KMS-11 (cell line): Measurements from ENCODE around the gene CMTM2.

ENCODE experiments used
- H2AFZ ChIP-seq: fragments of 200-600 bp; sonication (generic); 2 replicates; pipeline ENCODE4 v1.6.1; 2016; ENCODE audit warnings: antibody characterized with exemption, mixed run types, low read depth
- H3K27ac ChIP-seq: fragments of 200-600 bp; sonication (generic); 2 replicates; pipeline ENCODE4 v1.6.1; 2016; ENCODE audit warnings: mild to moderate bottlenecking, mixed run types
- H3K27me3 ChIP-seq: fragments of 200-600 bp; sonication (generic); 2 replicates; pipeline ENCODE4 v1.6.1; 2017; ENCODE audit warnings: mild to moderate bottlenecking, low read depth, mixed run types, moderate library complexity; ENCODE audit not compliant: insufficient read depth
- H3K36me3 ChIP-seq: fragments of 200-600 bp; sonication (generic); 2 replicates; pipeline ENCODE4 v1.6.1; 2017; ENCODE audit warnings: mild to moderate bottlenecking, mixed run types; ENCODE audit not compliant: insufficient read depth
- H3K4me1 ChIP-seq: fragments of 200-600 bp; sonication (generic); 2 replicates; pipeline ENCODE4 v1.6.1; 2016; ENCODE audit warnings: mild to moderate bottlenecking, low read depth, mixed run types; ENCODE audit not compliant: poor library complexity, severe bottlenecking
- H3K4me2 ChIP-seq: fragments of 200-600 bp; sonication (generic); 2 replicates; pipeline ENCODE4 v1.7.0; 2016; ENCODE audit warnings: mild to moderate bottlenecking, mixed run types
- H3K4me3 ChIP-seq: fragments of 200-600 bp; sonication (generic); IDR thresholded peaks from 2 replicates; pipeline ENCODE4 v1.6.1; 2017; ENCODE audit warnings: low read depth, low read length, mixed read lengths; ENCODE audit not compliant: insufficient read depth
- H3K79me2 ChIP-seq: fragments of 200-600 bp; sonication (generic); 2 replicates; pipeline ENCODE4 v1.6.1; 2016; ENCODE audit warnings: low read depth, mixed run types; ENCODE audit not compliant: insufficient read depth
- H3K9ac ChIP-seq: fragments of 200-600 bp; sonication (generic); 2 replicates; pipeline ENCODE4 v1.6.1; 2016; ENCODE audit warnings: mild to moderate bottlenecking, mixed run types
- H4K20me1 ChIP-seq: fragments of 200-600 bp; sonication (generic); 2 replicates; pipeline ENCODE4 v1.6.1; 2016; ENCODE audit warnings: mild to moderate bottlenecking, mixed run types; ENCODE audit not compliant: insufficient read depth
- TF ChIP-seq, protein P1 (sequence below): fragments of 200-600 bp; sonication (generic); conservative IDR thresholded peaks from 2 replicates; pipeline ENCODE4 v1.6.1; 2017; ENCODE audit warnings: low read depth, mild to moderate bottlenecking, antibody characterized with exemption, low read length, moderate library complexity, mixed read lengths

CMTM2 gene

DNA sequence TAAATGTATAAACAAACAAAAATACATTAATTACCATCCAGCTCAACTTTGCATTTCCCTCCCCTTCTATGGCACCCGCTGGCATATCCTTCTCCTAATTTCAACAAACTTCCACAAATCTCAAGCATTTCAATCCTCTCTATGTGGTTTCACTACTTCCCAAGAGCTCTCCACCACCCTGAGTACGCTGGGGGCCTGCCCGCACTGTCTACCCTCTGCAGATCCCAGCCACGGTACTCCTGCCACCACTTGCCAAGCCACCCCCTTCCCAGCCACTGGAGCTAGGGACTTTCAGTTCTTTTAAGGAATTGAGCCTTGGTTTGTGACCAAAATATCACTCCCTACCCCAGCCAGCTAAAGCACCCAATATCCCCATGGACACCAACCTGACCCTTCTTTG is 31.2 kb upstream of the CMTM2 start:
- Histone ChIP-seq H3K4me2 (no peak overlapping the region), H3K27me3 (no peaks in the 10 kb centered on the region), H3K79me2 (peaks cover 4% of the 10 kb centered on the region), H3K36me3 (no peaks in the 10 kb centered on the region), H3K4me1 (peaks cover 37% of the 10 kb centered on the region), H4K20me1 (no peaks in the 10 kb centered on the region), H3K9ac (no peak overlapping the region), H3K4me3 (no peak overlapping the region), H3K27ac (no peak overlapping the region), H2AFZ (no peak overlapping the region)
- TF ChIP-seq, protein P1, sequence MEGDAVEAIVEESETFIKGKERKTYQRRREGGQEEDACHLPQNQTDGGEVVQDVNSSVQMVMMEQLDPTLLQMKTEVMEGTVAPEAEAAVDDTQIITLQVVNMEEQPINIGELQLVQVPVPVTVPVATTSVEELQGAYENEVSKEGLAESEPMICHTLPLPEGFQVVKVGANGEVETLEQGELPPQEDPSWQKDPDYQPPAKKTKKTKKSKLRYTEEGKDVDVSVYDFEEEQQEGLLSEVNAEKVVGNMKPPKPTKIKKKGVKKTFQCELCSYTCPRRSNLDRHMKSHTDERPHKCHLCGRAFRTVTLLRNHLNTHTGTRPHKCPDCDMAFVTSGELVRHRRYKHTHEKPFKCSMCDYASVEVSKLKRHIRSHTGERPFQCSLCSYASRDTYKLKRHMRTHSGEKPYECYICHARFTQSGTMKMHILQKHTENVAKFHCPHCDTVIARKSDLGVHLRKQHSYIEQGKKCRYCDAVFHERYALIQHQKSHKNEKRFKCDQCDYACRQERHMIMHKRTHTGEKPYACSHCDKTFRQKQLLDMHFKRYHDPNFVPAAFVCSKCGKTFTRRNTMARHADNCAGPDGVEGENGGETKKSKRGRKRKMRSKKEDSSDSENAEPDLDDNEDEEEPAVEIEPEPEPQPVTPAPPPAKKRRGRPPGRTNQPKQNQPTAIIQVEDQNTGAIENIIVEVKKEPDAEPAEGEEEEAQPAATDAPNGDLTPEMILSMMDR, result no peak

DNA sequence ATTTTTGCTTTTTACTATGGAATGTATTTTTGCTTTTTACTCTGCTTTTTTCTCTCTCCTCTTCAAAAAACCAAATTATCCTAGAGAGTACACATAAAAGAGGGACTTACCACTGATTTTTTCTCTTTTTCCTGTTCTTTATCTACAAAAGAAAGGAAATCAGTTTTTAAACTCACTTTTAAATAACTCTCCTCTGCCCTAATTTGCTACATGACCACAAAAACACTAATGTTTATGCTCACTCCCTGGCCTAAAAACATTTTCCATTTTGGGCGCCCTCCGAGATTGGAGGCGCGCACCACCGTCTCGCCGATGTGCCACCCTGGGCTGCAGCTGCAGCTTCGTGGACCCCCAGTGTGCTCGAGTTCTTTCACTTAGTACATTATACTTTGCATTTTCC is 30.4 kb upstream of the CMTM2 start:
- Histone ChIP-seq H2AFZ (peak overlapping the region; percentile 82; the same call in 1 of the 2 replicates), H3K79me2 (peaks cover 12% of the 10 kb centered on the region), H3K4me2 (peak overlapping the region; percentile 75; the same call in 1 of the 2 replicates), H3K27ac (no peak overlapping the region), H3K9ac (no peak overlapping the region), H3K4me3 (no peak overlapping the region), H3K27me3 (no peaks in the 10 kb centered on the region), H4K20me1 (no peaks in the 10 kb centered on the region), H3K4me1 (peaks cover 44% of the 10 kb centered on the region), H3K36me3 (no peaks in the 10 kb centered on the region)
- TF ChIP-seq, protein P1, result no peak

DNA sequence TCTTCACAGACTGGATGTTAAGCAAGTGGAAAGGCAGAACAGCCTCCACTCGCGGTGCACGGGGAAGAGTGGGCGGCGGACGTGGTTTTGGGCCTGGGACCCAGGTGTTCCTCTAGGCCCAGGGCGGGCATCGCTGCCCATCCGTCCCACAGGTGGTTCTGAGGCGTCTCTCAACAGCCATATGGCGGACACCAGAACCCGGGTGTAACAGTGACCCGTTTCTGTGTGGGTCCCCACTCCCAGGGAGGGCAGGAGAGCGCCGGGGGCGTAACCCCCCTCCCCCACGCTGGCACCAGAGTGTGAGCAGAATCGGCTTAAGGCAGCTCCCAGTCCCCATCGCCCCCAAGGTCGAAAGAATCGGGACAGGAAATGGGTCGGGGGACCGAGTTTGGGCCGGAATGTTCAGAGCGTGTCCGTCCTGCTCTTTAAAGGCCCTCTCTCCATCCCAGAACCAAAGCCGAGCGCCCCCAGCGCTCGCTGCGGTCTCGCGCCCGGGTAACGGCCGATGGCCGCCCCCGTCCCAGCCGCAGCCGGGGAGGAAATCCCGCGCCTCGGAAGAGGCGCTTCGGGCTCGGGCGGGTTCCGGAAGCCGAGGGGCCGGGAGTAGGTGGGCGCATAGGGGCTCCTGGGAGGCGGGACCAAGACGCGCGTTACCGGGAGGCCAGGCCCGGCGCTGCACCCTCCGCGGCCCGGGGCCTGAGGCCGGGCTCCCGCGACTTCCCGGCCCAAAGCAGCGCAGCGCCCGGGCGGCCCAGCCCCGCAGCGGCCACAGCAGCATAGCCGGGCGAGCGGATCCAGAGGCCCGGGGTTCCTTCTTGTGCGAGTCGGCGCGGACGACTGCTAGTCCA is 29.8 kb upstream of the CMTM2 start, which contains the start of gene TK2:
Gene TK2 (minus strand): TSS at position 839 of the 848 bp plus-strand sequence. CDS start 61 bp downstream, at position 778.
- H3K27me3 ChIP-seq, result no peaks in the 10 kb centered on the region
- H4K20me1 ChIP-seq, result no peaks in the 10 kb centered on the region
- no peaks in the 10 kb centered on the region for H3K36me3 ChIP-seq
- peak within 1 kb of the TSS; percentile 82 for H2AFZ ChIP-seq
- no peak within 1 kb of the TSS for H3K4me3 ChIP-seq
- TF ChIP-seq, protein P1, result no peak
- H3K4me2 ChIP-seq, result peak within 1 kb of the TSS; percentile 75
- peaks cover 19% of the 10 kb centered on the region for H3K79me2 ChIP-seq
- peak within 1 kb of the TSS; percentile 88 for H3K9ac ChIP-seq
- H3K27ac ChIP-seq, result peak within 1 kb of the TSS; percentile 67
- H3K4me1 ChIP-seq, result peaks cover 50% of the 10 kb centered on the region

DNA sequence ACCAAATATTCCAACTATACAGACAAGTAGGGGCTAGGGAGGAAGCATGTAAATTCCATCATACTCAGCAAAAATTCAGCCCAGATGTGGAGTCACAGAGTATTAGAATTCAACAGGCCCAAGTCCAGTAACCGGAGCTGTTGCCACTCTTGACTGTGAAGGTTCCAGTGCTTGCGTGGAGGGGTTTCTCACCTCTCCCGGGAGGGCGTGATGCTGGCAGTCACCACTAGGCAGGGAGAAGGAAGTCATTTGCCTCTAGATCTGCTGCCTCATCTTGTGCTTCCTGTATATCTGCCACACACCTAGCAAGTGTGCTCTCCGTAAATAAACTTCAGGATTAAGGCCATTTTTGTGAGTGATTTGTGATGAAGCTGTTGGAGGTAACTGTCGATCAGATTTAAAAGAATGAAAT is 27.9 kb upstream of the CMTM2 start:
- Histone ChIP-seq H3K27ac (peak overlapping the region; percentile 73), H3K4me2 (peak overlapping the region; percentile 93), H3K4me3 (no peak overlapping the region), H3K79me2 (peaks cover 36% of the 10 kb centered on the region), H3K27me3 (no peaks in the 10 kb centered on the region), H4K20me1 (no peaks in the 10 kb centered on the region), H3K9ac (no peak overlapping the region), H3K36me3 (no peaks in the 10 kb centered on the region), H3K4me1 (peaks cover 67% of the 10 kb centered on the region), H2AFZ (peak overlapping the region; percentile 82)
- TF ChIP-seq, protein P1, result peak; percentile 50; the same call in 1 of the 2 replicates
